ENCODE data around the gene CA4.

The CA4 gene

GRCh38 chr17:60137731-60138130, 12.0 kb upstream of the CA4 start:
- no peak for TF ChIP-seq CTCF (IDR thresholded peaks at IDR 0.05; ENCODE audit: low read depth, low read length)
- H3K4me3 ChIP-seq (ENCODE audit: low read depth, low read length), result no peak overlapping the region

GRCh38 chr17:60138769-60139437, 10.9 kb upstream of the CA4 start:
- TF ChIP-seq CTCF (IDR thresholded peaks at IDR 0.05; ENCODE audit: low read depth, low read length), result no peak
- H3K4me3 ChIP-seq (ENCODE audit: low read depth, low read length), result no peak overlapping the region

- no peak overlapping the region for H3K4me3 ChIP-seq (ENCODE audit: low read depth, low read length)
- TF ChIP-seq CTCF (IDR thresholded peaks at IDR 0.05; ENCODE audit: low read depth, low read length), result peak; percentile 59
These were observed 10.1 kb upstream of the CA4 start for GRCh38 chr17:60139438-60140285.

GRCh38 chr17:60141111-60142018, 8.4 kb upstream of the CA4 start:
- H3K4me3 ChIP-seq (ENCODE audit: low read depth, low read length), result no peak overlapping the region
- no peak for TF ChIP-seq CTCF (IDR thresholded peaks at IDR 0.05; ENCODE audit: low read depth, low read length)

- peak; percentile 68 for TF ChIP-seq CTCF (IDR thresholded peaks at IDR 0.05; ENCODE audit: low read depth, low read length)
- H3K4me3 ChIP-seq (ENCODE audit: low read depth, low read length), result no peak overlapping the region
These were observed 6.8 kb upstream of the CA4 start for GRCh38 chr17:60142872-60143499.

GRCh38 chr17:60145006-60145935, 4.5 kb upstream of the CA4 start:
- TF ChIP-seq CTCF (IDR thresholded peaks at IDR 0.05; ENCODE audit: low read depth, low read length), result no peak
- H3K4me3 ChIP-seq (ENCODE audit: low read depth, low read length), result no peak overlapping the region

Data from WI38 (cell line).